ENCODE measurements around the gene NEUROD6. TPM values are rescaled to one million over a fixed set of nuclear protein-coding genes. Genes with fewer than 3 reads are reported as not detected.

NEUROD6 gene
- polyA plus RNA-seq, 4 donors, result 0.06 to 0.09 TPM; not detected in 2

GRCh38 chr7:31335161-31335856 lies 5.2 kb downstream of the NEUROD6 start:
- no peak for DNase-seq (ENCODE audit: low read depth in 4 of 4, low spot score in 2 of 4)

DNA sequence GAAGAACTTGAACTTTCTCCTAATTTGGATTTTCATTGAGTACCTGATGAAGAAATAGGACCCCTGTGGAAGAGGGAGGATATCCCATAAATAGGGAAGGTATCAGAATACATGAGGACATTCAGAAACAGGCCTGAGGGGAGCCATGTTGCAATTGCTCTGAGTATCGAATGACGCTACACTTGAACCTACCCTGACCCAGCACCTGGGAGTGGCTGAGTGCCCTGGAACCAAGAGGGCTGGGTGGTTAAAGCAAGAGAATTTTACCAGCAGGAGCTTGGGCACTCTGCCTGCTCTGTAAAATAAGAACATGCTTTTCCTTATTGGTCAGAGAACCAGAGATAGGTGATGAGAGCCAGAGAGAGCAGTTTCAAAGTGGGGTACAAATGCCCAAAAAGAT lies 7.2 kb downstream of the NEUROD6 start:
- DNase-seq (ENCODE audit: low read depth in 4 of 4, low spot score in 2 of 4), result no peak

DNA sequence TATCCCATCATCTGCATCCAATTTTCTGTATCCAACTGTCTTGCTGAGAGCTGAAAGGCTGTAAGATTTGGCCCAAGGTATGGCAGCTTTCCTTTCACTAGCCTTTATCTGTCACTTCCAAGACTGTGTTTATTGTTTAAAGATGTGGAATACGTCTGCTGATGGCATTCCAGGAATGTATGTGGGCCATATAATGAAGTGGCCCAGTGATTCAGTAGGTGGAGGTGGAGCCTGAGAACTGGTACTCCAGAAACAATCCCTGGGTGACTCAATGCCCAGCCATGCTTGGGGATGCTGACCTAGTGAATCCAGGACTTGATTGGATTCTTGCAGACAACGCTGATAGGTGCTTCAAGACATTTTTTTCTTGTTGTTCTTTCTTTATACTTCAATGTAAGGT lies 13.5 kb downstream of the NEUROD6 start:
- DNase-seq (ENCODE audit: low read depth in 4 of 4, low spot score in 2 of 4), result no peak

GRCh38 chr7:31326416-31326815 lies 14.1 kb downstream of the NEUROD6 start:
- DNase-seq (ENCODE audit: low read depth in 4 of 4, low spot score in 2 of 4), result no peak

GRCh38 chr7:31323101-31323500 lies 17.4 kb downstream of the NEUROD6 start:
- no peak for DNase-seq (ENCODE audit: low read depth in 4 of 4, low spot score in 2 of 4)

- DNase-seq (ENCODE audit: low read depth in 4 of 4, low spot score in 2 of 4), result no peak
Measured at GRCh38 chr7:31320675-31321074, 19.9 kb downstream of the NEUROD6 start.

- DNase-seq (ENCODE audit: low read depth in 4 of 4, low spot score in 2 of 4), result no peak
Measured at GRCh38 chr7:31318313-31318712, 22.2 kb downstream of the NEUROD6 start.

DNA sequence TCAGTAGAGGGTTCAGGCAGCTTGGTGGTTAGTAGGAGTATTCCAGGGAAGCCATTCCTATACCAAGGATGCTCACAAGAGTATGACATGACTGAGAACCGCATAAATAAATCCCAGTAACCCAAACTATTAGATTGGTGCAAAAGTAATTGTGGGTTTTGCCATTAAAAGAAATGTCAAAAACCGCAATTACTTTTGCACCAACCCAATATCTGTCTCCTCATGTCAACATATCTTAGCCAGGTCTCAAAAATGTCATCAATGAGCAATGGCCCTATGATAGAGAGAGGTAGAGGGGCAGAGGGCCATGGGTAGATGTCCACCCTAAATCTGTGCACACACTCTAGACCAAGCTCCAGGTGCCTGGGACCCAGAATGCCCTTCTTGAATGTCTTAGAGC lies 23.6 kb downstream of the NEUROD6 start:
- no peak for DNase-seq (ENCODE audit: low read depth in 4 of 4, low spot score in 2 of 4)

GRCh38 chr7:31315758-31316157 lies 24.8 kb downstream of the NEUROD6 start:
- no peak for DNase-seq (ENCODE audit: low read depth in 4 of 4, low spot score in 2 of 4)

DNA sequence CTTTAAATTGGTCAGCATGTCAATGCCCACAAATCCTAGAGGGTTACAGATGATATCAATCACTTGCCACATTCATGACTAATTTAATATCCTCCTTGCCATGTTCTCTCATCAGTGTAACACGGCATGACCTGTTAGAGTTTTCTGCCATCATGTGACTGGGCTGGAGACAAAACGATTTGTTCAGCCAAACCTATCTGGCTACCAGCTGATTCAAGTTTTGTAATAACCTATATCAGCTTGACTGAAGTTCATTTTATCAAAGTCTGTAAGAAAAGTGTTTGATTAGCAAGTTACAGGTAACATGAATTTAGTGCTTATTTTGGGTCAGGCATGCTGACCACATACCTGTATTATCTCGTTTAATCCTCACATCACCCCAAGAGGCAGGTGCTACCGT lies 25.7 kb downstream of the NEUROD6 start:
- no peak for DNase-seq (ENCODE audit: low read depth in 4 of 4, low spot score in 2 of 4)

DNA sequence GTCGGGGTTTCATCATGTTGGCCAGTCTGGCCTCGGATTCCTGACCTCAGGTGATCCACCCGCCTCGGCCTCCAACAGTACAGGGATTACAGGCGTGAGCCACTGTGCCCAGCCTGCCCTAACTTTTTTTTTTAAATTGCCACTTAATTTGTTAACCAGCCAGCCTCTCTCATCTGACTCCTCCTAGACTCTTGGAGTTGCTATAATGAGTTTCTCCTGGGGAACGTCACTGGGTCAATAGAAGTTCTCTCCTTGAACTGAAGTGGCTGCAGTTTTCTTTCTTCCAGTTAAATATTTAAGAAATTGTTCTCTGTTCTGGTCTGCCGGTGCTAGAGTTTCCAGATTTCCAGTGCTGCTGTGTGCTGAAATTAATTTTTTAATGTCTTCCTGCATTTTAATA lies 27.6 kb downstream of the NEUROD6 start:
- DNase-seq (ENCODE audit: low read depth in 4 of 4, low spot score in 2 of 4), result no peak

DNA sequence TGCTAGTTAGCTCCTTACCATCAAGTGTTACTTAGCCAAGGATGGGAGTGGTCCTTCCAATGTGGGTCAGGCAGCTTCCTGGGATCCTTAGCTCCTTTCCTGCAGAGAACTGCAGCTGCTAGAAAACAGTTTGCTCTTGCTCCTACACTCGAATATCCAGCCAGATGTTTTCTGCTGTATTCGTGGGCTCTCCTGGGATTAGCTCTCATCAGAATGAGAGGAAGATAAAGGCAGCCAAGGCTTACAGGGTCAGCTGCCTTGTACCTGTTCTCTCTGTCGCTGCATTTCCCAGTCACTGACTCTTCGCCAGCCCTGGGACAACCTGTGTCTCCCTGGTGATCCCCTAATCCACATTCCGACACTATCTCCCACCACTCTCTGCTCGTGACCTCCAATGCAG lies 29.0 kb downstream of the NEUROD6 start:
- no peak for DNase-seq (ENCODE audit: low read depth in 4 of 4, low spot score in 2 of 4)

GRCh38 chr7:31310321-31310935 lies 30.1 kb downstream of the NEUROD6 start:
- no peak for DNase-seq (ENCODE audit: low read depth in 4 of 4, low spot score in 2 of 4)

DNA sequence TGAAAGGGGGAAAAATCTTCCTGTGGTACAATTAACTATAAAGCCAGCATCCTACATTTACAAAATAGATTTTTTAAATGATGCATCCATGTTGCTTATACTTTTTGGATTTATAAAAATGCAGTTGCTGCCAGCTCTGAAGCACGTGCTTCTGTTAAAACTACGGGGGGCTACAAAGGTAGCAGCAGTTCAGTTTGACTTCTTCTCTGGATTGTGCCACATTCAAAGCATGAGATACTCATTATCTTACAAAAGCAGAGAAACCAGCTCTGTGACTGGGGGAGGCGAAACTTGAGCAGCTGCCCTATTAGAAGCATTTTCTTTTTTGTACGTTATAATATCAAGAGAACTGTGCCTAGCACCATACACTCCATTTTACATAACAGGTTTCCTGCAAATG lies 31.1 kb downstream of the NEUROD6 start:
- no peak for DNase-seq (ENCODE audit: low read depth in 4 of 4, low spot score in 2 of 4)

DNA sequence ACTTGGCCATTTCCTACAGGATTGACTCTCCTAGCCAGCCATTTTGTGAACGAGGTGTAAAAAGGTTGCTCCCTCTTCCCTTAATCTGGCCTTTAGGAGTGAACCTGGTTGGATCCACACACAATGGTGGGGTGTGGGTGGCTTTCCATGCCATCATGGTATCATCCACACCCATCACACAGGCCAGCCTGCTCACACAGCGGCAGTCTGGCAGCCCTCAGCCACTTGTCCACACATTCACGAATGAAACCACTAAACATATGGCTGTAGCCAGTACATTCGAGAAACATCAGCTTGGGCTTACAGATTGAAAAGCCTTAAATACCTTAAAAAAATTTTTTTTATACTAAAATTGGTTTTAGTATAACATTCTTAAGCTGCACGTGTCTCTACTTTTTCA lies 31.9 kb downstream of the NEUROD6 start:
- no peak for DNase-seq (ENCODE audit: low read depth in 4 of 4, low spot score in 2 of 4)

GRCh38 chr7:31307972-31308371 lies 32.6 kb downstream of the NEUROD6 start:
- DNase-seq (ENCODE audit: low read depth in 4 of 4, low spot score in 2 of 4), result no peak

DNA sequence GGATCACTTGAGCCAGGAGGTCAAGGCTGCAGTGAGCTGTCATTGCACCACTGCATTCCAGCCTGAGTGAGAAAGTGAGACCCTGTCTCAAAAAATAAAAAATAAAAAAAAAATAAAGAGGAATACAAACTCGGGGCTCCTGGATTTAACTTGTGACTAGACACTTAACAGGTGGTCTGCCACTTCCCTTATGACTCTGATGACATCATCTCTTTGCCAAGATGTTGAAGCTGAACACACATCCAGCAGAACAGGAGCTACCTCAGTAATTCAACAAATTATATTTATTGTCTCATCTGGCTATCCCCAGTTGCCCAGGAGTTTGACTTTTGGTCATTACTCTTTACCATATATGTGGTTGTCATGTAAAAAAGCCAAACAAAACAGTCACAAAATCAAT lies 35.3 kb downstream of the NEUROD6 start:
- no peak for DNase-seq (ENCODE audit: low read depth in 4 of 4, low spot score in 2 of 4)

DNA sequence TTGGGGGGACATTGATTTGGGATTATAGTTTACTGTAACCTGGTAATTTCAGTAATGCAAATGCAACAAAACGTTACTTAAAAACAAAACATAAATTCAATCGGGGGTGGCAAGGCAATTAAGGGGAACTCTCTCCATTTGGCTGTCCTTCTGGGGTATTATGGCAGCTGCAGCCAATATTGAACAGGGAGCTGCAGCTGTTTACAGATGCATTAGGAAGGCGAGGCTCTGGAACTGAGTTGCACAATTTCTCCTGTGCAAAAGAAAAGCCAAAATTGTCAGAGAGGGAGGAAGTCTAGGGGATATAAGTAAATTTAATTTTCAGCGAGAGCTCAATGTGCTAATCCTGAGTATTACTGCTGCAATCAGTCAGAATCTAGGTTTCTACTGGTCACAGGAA lies 36.1 kb downstream of the NEUROD6 start:
- DNase-seq (ENCODE audit: low read depth in 4 of 4, low spot score in 2 of 4), result no peak

DNA sequence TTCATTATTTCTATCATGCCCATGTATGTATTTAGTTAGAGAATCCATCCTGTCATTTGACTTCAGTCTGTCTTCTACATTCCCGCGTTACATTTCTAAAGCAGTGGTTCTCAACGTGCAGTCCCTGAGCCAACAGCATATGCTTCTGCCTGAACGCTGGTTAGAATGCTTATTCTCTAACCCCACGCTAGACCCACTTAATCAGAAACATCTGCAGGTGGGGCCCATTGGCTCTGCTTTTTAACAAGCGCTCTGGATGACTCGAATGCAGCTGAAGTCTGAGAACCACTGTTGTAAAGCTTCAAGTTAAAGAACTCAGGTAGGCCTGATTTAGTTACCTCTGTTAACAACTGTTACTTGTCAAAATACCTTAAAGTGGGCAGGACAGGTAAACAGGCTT lies 38.2 kb downstream of the NEUROD6 start:
- DNase-seq (ENCODE audit: low read depth in 4 of 4, low spot score in 2 of 4), result no peak

DNA sequence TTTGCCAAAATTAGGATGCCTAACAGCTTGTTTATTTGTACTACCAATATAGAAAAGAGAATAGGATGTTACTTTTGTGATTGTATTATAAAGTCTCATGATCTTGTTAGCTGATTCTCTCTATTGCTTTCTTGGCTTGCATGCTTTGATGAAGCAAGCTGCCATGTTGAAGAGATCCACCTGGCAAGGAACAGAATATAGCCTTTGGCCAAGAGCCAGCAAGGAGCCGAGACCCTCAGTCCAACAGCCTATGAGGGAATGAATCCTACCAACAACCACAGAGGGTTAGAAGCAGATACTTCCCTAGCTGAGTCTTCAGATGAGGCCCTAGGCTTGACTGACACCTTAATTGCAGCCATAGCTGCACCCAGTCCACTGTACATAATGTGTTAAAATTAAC lies 41.2 kb downstream of the NEUROD6 start:
- no peak for DNase-seq (ENCODE audit: low read depth in 4 of 4, low spot score in 2 of 4)

DNA sequence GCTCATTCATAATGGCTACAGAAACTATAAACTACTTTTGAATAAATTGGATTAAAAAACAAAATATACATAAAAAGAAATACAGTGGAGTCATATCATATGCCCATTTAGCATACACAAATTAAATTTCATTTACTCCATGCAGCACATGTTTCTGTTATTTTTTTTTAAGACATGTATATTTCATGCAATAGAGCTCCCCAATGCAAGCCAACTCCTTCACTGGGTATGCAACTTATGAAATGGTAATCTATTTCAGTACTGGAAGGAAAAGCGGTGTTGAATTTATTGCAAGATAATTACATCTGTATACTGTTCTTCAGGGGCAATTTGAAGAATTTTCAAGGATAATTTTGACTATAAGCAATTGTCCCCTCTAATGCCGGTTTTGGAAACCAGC lies 49.9 kb downstream of the NEUROD6 start:
- DNase-seq (ENCODE audit: low read depth in 4 of 4, low spot score in 2 of 4), result no peak
